HFFc6 (cell line): ENCODE data around the gene TCF7L1. TPM values are rescaled to one million over a fixed set of nuclear protein-coding genes. Genes with fewer than 3 reads are reported as not detected.
A peak's percentile ranks its signal among the peaks of the same experiment; 100 is the strongest.
"Not testable (repeated sequence)": the region's sequence is repeated elsewhere in the genome, so short reads cannot be mapped to it uniquely, and the experiment has no call there.

Experiments used
- DNase-seq: peaks from one replicate; pipeline ENCODE4 v3.0.0-alpha.2; 2018
- H3K27ac Mint-ChIP-seq: 2 replicates; pipeline ENCODE4 v1.8.0; 2020; ENCODE audit warnings: mild to moderate bottlenecking, mixed read lengths
- H3K27me3 Mint-ChIP-seq: 2 replicates; pipeline ENCODE4 v1.8.0; 2021; ENCODE audit warnings: mild to moderate bottlenecking, moderate library complexity, mixed read lengths; ENCODE audit not compliant: insufficient read depth
- H3K36me3 Mint-ChIP-seq: 2 replicates; pipeline ENCODE4 v1.8.0; 2021; ENCODE audit warnings: low read depth, mixed read lengths
- H3K4me1 Mint-ChIP-seq: 2 replicates; pipeline ENCODE4 v1.8.0; 2020; ENCODE audit warnings: low read depth, mixed read lengths
- H3K4me3 Mint-ChIP-seq: 2 replicates; pipeline ENCODE4 v1.8.0; 2020; ENCODE audit warnings: mild to moderate bottlenecking, moderate library complexity, mixed read lengths
- H3K9me3 Mint-ChIP-seq: 2 replicates; pipeline ENCODE4 v1.8.0; 2020; ENCODE audit warnings: mild to moderate bottlenecking, mixed read lengths
- total RNA-seq, 6 experiments: library from RNA; stranded (reverse); fragmentation: NEBNext Ultra II Directional; extraction: Animal tissue kit (Norgen Biotek cat#: 25700); gene quantifications; 2 replicates in 1 of 6; 3 replicates in 5 of 6; pipeline ENCODE4 v1.2.3, GENCODE V29; 2021
- TF ChIP-seq, protein P1 (sequence below): fragments of 200-600 bp; sonication (generic); IDR thresholded peaks from 2 replicates; pipeline ENCODE4 v1.5.0; 2021; ENCODE audit warnings: antibody characterized with exemption, mild to moderate bottlenecking

The TCF7L1 gene
- total RNA-seq, 6 experiments from 2014 or later: 2.6 to 10.3 (median 9.4) TPM

DNA sequence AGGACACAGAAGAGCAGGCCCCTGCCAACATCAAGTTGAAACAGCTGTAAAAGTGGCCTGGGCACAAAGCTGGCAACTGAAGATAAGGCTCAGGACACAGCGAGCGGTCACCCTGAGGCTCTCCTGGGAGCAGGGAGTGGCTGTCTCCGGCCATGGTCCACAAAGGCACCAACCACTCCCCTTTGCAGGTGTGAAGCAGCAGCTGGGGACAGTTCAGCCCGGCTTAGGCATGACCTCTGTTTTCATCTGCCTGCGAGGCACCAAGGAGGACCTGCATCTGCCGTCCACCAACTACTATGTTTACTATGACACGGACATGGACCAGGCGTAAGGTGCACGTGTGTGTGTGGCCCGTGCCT, 181.7 kb downstream of the TCF7L1 start:
- H3K4me3 Mint-ChIP-seq: no peak overlapping the region
- TF ChIP-seq, protein P1, sequence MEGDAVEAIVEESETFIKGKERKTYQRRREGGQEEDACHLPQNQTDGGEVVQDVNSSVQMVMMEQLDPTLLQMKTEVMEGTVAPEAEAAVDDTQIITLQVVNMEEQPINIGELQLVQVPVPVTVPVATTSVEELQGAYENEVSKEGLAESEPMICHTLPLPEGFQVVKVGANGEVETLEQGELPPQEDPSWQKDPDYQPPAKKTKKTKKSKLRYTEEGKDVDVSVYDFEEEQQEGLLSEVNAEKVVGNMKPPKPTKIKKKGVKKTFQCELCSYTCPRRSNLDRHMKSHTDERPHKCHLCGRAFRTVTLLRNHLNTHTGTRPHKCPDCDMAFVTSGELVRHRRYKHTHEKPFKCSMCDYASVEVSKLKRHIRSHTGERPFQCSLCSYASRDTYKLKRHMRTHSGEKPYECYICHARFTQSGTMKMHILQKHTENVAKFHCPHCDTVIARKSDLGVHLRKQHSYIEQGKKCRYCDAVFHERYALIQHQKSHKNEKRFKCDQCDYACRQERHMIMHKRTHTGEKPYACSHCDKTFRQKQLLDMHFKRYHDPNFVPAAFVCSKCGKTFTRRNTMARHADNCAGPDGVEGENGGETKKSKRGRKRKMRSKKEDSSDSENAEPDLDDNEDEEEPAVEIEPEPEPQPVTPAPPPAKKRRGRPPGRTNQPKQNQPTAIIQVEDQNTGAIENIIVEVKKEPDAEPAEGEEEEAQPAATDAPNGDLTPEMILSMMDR: no peak
- H3K36me3 Mint-ChIP-seq: peaks cover 27% of the 10 kb centered on the region
- peaks cover 6% of the 10 kb centered on the region for H3K27me3 Mint-ChIP-seq
- H3K4me1 Mint-ChIP-seq: peaks cover 41% of the 10 kb centered on the region
- no peak for DNase-seq
- no peak overlapping the region for H3K27ac Mint-ChIP-seq
- H3K9me3 Mint-ChIP-seq: no peaks in the 10 kb centered on the region

DNA sequence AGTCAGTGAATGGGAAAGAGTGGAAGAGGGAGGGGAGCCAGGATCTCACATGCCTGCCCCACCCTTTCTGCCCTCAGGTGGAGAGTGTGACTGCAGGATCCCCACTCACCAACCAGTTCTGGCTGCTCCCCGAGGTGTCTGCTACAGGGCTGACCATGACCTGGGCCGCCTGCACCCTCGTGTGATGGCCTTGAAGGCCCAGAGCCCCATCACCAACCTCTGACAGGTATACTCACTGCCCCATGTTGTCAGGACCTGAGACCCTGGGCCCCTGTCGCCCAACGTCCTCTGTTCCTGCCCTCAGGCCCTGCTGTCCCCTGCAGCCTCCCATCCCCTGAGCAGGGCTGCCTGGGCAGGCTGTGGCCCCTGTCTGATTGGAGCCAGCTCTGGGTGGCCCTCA, 182.7 kb downstream of the TCF7L1 start:
- H3K27me3 Mint-ChIP-seq, H3K27ac Mint-ChIP-seq, DNase-seq, H3K9me3 Mint-ChIP-seq, H3K4me3 Mint-ChIP-seq: not testable (repeated sequence)
- Mint-ChIP-seq H3K4me1 (peaks cover 45% of the 10 kb centered on the region), H3K36me3 (peaks cover 37% of the 10 kb centered on the region)

DNA sequence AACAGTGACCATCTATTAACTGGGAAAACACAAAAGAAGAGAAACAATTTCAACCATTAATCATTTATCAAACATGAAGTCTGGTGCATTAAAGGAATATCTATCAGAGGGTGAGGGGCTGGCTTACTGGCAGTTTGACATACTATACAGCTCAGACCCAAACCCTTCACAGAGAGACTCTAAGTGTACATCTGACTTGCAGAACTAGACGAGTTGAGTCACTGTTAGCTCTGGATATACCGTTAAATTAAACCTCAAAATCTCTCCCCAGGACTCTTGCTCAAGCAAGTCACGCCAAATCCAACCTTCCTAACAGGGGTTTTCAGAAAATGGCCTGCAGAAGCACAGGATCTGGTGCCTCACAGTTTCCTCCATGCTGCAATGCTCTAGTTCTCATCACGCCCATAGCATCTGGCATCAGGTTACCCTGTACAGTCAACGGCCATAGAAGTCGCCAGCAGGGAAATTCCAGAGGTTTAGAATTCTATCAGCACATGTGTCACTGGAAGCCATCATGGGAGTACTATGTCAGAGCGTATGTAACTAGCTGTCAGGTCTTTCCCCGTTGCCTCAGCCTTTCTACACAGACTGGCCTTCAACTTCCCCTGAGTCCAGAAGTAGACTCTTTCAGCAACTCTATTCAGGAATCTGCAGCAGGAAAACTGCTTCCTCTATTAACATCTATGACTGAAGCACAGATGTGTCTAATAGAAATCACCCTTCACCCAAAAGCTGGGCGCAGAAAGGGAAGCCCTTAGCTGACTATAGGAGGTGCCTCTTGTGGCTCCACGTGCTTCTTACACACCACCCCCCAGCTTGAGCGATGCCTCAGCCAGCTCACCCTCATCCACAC, 185.3 kb downstream of the TCF7L1 start:
- H3K9me3 Mint-ChIP-seq: no peaks in the 10 kb centered on the region

DNA sequence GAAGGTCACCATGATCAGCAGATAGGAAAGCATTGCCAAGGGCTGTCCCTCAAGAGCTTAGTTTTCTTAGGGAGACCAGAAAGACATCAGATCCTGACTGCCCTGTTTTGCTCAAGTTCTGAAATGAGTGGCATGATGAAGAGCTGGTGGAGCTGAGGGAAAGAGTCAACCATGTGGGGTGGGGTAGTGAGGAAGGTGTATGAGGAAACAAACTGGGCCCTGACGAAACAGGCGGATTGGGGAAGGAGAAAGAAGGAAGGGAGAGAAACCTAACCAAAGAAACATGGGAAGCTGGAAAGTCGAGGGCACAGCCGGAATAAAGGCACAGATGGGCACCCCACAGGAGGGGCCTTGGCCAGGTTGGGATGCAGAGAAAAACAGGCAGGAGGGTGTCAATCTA, 186.6 kb downstream of the TCF7L1 start:
- Mint-ChIP-seq H3K9me3 (no peaks in the 10 kb centered on the region), H3K36me3 (peaks cover 55% of the 10 kb centered on the region), H3K4me3 (no peak overlapping the region), H3K27ac (no peak overlapping the region), H3K4me1 (peaks cover 58% of the 10 kb centered on the region), H3K27me3 (no peaks in the 10 kb centered on the region; the same call in 1 of the 2 replicates)
- TF ChIP-seq, protein P1: no peak
- no peak for DNase-seq

More for the DNA sequence above, 185.3 kb downstream of the TCF7L1 start:
- peak overlapping the region; percentile 52; the same call in 1 of the 2 replicates for H3K4me3 Mint-ChIP-seq
- peak overlapping the region; percentile 72 for H3K27ac Mint-ChIP-seq
- H3K27me3 Mint-ChIP-seq: peaks cover 6% of the 10 kb centered on the region
- TF ChIP-seq, protein P1: no peak
- peaks cover 63% of the 10 kb centered on the region for H3K4me1 Mint-ChIP-seq
- DNase-seq: peak; percentile 88
- peaks cover 55% of the 10 kb centered on the region for H3K36me3 Mint-ChIP-seq

DNA sequence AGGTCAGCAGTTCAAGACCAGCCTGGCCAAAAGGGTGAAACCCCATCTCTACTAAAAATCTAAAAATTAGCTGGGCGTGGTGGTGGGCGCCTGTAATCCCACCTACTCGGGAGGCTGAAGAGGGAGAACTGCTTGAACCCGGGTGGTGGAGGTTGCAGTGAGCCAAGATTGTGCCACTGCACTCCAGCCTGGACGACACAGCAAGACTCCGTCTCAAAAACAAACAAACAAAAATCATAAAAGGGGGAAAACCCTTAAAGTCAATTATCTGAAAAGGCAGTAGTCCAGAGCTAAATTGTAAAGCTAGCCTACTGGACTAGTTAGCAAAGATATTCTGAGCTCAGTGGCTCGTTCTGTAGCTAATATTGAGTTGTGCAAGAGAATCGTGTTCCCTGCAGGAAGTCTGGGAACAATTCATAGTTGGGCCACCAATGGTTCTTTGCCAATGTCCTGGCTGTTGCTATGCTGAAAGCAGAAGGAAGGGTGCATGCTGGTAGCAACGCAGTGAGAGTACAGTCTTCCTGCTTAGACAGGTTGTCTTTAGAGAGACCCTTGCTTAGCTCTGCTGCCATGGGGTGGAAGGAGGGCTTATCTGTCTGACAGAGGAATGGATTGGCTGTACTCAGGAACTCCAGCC, 190.3 kb downstream of the TCF7L1 start:
- TF ChIP-seq, protein P1: no peak
- no peak for DNase-seq
- Mint-ChIP-seq H3K36me3 (peaks cover 73% of the 10 kb centered on the region), H3K9me3 (no peaks in the 10 kb centered on the region), H3K4me3 (no peak overlapping the region), H3K27me3 (peaks cover 3% of the 10 kb centered on the region; the same call in 1 of the 2 replicates), H3K4me1 (peaks cover 76% of the 10 kb centered on the region), H3K27ac (no peak overlapping the region)

DNA sequence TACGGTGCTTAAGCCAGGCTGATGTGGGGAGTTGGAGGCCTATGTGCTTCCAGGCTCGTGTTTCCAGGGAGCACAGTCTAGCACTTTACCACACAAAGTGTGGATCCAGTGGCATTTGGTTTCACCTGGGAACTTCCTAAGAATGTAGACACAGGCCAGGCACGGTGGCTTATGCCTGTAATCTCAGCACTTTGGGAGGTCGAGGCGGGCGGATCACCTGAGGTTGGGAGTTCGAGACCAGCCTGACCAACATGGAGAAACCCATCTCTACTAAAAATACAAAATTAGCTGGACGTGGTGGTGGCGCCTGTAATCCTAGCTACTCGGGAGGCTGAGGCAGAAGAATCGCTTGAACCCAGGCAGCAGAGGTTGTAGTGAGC, 190.8 kb downstream of the TCF7L1 start:
- H3K4me1 Mint-ChIP-seq: peaks cover 76% of the 10 kb centered on the region
- H3K9me3 Mint-ChIP-seq, DNase-seq, H3K27ac Mint-ChIP-seq, H3K4me3 Mint-ChIP-seq, H3K27me3 Mint-ChIP-seq: not testable (repeated sequence)
- peaks cover 73% of the 10 kb centered on the region for H3K36me3 Mint-ChIP-seq
